Endothelial cell (in vitro differentiated cells): Measurements from ENCODE around the gene SMPD2. TPM values are rescaled to one million over a fixed set of nuclear protein-coding genes. Genes with fewer than 3 reads are reported as not detected.

ENCODE experiments used
- DNase-seq: peaks from one replicate; pipeline ENCODE4 v3.0.0; 2021; ENCODE audit warnings: low spot score
- H3K27ac Mint-ChIP-seq: one replicate; pipeline ENCODE4 v1.8.0; 2021; ENCODE audit warnings: mixed read lengths, inconsistent platforms; ENCODE audit not compliant: unreplicated experiment
- H3K27me3 Mint-ChIP-seq: one replicate; pipeline ENCODE4 v1.8.0; 2021; ENCODE audit warnings: mild to moderate bottlenecking, moderate library complexity, mixed read lengths, inconsistent platforms; ENCODE audit not compliant: unreplicated experiment
- H3K36me3 Mint-ChIP-seq: one replicate; pipeline ENCODE4 v1.8.0; 2021; ENCODE audit warnings: mild to moderate bottlenecking, low read depth, mixed read lengths, inconsistent platforms; ENCODE audit not compliant: unreplicated experiment
- H3K4me1 Mint-ChIP-seq: one replicate; pipeline ENCODE4 v1.8.0; 2021; ENCODE audit warnings: mild to moderate bottlenecking, mixed read lengths, inconsistent platforms; ENCODE audit not compliant: unreplicated experiment
- H3K4me3 Mint-ChIP-seq: one replicate; pipeline ENCODE4 v1.8.0; 2021; ENCODE audit warnings: mild to moderate bottlenecking, mixed read lengths, inconsistent platforms; ENCODE audit not compliant: unreplicated experiment
- H3K9me3 Mint-ChIP-seq: one replicate; pipeline ENCODE4 v1.8.0; 2021; ENCODE audit warnings: mixed read lengths, inconsistent platforms; ENCODE audit not compliant: unreplicated experiment
- total RNA-seq: library from RNA; stranded (reverse); fragmentation: NEBNext Ultra II Directional; extraction: Animal tissue kit (Norgen Biotek cat#: 25700); gene quantifications from one replicate; pipeline ENCODE4 v1.2.1, GENCODE V29; 2021; ENCODE audit not compliant: unreplicated experiment
- TF ChIP-seq, protein P1 (sequence below): fragments of 200-600 bp; sonication (generic); IDR thresholded peaks from one replicate; pipeline ENCODE4 v1.5.0; 2021; ENCODE audit warnings: antibody characterized with exemption; ENCODE audit not compliant: unreplicated experiment

The SMPD2 gene
- total RNA-seq, 1 donor from 2014 or later, result 8.8 TPM

DNA sequence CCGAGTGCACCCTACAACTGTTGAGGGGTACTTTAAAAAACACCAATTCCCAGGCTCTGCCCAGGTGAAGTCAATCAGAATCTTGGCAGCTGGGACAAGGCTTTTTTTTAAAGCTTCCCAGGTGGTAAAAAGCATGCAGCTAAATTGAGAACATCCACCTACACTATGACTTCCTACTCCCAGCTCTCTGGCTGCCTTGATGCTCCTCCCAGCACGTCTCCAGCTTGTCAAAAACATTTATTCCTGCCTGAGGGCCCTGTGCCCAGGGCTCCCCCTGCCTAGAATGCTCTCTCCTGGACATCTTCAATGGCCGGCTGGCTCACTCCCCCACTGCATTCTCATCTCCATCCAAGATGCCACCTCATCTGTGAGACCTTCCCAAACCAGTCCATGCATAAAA, 32.6 kb downstream of the SMPD2 start:
- H3K27ac Mint-ChIP-seq, result no peak overlapping the region
- H3K9me3 Mint-ChIP-seq, result no peaks in the 10 kb centered on the region
- H3K36me3 Mint-ChIP-seq, result peaks cover 40% of the 10 kb centered on the region

DNA sequence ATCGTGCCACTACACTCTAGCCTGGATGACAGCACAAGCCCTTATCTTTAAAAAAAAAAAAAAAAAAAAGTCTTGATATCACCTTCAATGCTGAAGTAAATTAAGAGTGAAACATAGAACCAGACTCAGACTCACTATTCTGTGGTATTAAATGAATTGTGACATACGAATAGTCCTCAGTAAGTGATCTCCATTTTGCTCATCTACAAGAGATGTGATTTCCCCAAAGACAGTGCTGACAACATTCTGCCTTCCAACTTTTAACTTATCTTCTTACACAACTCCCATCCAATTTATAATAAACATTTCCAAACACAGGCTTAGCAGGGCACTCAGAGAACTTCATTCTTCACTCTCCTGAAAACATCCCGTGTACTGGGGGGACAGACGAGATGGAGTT, 34.5 kb downstream of the SMPD2 start:
- DNase-seq, result no peak
- Mint-ChIP-seq H3K36me3 (peaks cover 29% of the 10 kb centered on the region), H3K27me3 (peaks cover 4% of the 10 kb centered on the region), H3K4me1 (no peaks in the 10 kb centered on the region), H3K4me3 (no peak overlapping the region), H3K9me3 (no peaks in the 10 kb centered on the region), H3K27ac (no peak overlapping the region)
- TF ChIP-seq, protein P1, sequence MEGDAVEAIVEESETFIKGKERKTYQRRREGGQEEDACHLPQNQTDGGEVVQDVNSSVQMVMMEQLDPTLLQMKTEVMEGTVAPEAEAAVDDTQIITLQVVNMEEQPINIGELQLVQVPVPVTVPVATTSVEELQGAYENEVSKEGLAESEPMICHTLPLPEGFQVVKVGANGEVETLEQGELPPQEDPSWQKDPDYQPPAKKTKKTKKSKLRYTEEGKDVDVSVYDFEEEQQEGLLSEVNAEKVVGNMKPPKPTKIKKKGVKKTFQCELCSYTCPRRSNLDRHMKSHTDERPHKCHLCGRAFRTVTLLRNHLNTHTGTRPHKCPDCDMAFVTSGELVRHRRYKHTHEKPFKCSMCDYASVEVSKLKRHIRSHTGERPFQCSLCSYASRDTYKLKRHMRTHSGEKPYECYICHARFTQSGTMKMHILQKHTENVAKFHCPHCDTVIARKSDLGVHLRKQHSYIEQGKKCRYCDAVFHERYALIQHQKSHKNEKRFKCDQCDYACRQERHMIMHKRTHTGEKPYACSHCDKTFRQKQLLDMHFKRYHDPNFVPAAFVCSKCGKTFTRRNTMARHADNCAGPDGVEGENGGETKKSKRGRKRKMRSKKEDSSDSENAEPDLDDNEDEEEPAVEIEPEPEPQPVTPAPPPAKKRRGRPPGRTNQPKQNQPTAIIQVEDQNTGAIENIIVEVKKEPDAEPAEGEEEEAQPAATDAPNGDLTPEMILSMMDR, result no peak

More for the DNA sequence above, 32.6 kb downstream of the SMPD2 start:
- Mint-ChIP-seq H3K4me1 (no peaks in the 10 kb centered on the region), H3K27me3 (peaks cover 4% of the 10 kb centered on the region), H3K4me3 (peak overlapping the region; percentile 4)
- TF ChIP-seq, protein P1, result no peak
- no peak for DNase-seq

DNA sequence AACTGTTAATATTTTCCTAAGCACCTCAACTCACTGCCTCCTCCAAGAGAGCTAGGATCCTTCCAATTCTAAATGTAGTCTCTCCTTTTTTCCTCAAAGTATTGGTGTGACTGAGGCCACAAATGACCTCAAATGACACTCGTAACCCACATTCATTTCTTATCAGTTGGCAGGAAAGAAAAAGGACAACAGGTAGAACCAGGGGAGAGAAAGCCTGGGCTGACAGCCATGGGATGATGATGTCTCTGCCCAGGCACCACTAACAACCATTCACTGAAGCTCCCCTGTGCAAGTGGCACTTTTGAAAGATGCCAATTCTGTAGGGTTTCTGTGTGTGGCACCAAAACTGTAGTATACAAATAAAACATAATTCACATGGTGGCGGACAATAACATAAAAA, 35.1 kb downstream of the SMPD2 start:
- H3K4me1 Mint-ChIP-seq, result no peaks in the 10 kb centered on the region
- no peaks in the 10 kb centered on the region for H3K9me3 Mint-ChIP-seq
- H3K4me3 Mint-ChIP-seq, result no peak overlapping the region
- H3K27me3 Mint-ChIP-seq, result peaks cover 4% of the 10 kb centered on the region
- TF ChIP-seq, protein P1, result no peak
- no peak overlapping the region for H3K27ac Mint-ChIP-seq
- peaks cover 28% of the 10 kb centered on the region for H3K36me3 Mint-ChIP-seq
- no peak for DNase-seq

DNA sequence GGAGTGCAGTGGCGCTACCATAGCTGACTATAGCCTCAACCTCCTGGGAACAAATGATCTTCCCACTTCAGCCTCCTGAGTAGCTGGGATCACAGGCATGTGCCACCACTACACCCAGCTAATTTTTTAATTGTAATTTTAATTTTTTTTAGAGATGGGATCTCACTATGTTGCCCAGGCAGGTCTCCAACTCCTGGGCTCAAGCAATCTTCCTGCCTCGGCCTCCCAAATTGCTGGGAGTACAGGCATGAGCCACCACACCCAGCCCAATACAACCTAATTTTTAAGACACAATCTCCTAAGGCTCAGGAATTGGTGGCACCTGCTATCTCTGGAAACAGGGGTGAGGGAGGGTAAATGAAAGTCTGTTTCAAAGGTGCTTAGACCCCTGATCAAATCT, 36.7 kb downstream of the SMPD2 start:
- Mint-ChIP-seq H3K27me3 (peaks cover 4% of the 10 kb centered on the region), H3K27ac (no peak overlapping the region), H3K9me3 (no peaks in the 10 kb centered on the region), H3K36me3 (peaks cover 16% of the 10 kb centered on the region), H3K4me3 (no peak overlapping the region), H3K4me1 (peaks cover 2% of the 10 kb centered on the region)
- DNase-seq, result no peak
- TF ChIP-seq, protein P1, result no peak

DNA sequence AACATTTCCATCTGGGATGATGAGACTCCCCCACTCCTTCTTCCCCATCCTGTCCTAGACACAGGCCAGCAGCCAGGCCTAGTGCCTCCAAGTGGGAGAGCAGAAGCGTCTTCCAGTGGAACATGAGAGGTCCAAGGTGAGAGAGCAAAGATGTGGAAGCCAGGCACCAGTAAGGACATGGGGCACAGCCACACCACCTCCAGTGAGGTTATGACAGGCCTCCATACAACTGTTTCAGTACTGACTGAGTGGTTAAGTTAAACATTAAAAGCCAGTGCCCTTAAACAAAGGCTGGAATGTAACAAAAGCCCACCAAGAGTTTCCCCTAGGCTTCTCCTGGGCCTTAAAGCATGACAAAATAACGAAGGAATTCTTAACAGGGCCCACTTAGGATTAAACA, 37.2 kb downstream of the SMPD2 start:
- no peak overlapping the region for H3K4me3 Mint-ChIP-seq
- TF ChIP-seq, protein P1, result no peak
- H3K36me3 Mint-ChIP-seq, result peaks cover 14% of the 10 kb centered on the region
- no peak for DNase-seq
- no peak overlapping the region for H3K27ac Mint-ChIP-seq
- H3K4me1 Mint-ChIP-seq, result peaks cover 4% of the 10 kb centered on the region
- H3K9me3 Mint-ChIP-seq, result no peaks in the 10 kb centered on the region
- peaks cover 5% of the 10 kb centered on the region for H3K27me3 Mint-ChIP-seq
